GM19043 (cell line): ENCODE results near the gene TFF1.

Source experiments
- ATAC-seq: cut with Tn5 transposase; IDR thresholded peaks from one replicate; pipeline ENCODE4 v1.9.1; 2021; ENCODE audit warnings: low read depth; ENCODE audit not compliant: unreplicated experiment

Gene TFF1

GRCh38 chr21:42330380-42331371 is 35.7 kb downstream of the TFF1 start:
- ATAC-seq, result no peak

GRCh38 chr21:42324896-42325295 is 41.4 kb downstream of the TFF1 start:
- ATAC-seq, result no peak

- ATAC-seq, result no peak
Measured at GRCh38 chr21:42321845-42322244, 44.5 kb downstream of the TFF1 start.

- no peak for ATAC-seq
Measured at GRCh38 chr21:42321231-42321630, 45.1 kb downstream of the TFF1 start.

- ATAC-seq, result no peak
Measured at GRCh38 chr21:42320791-42321190, 45.5 kb downstream of the TFF1 start.

- ATAC-seq, result no peak
Measured at GRCh38 chr21:42319851-42320572, 46.3 kb downstream of the TFF1 start.

- ATAC-seq, result no peak
Measured at GRCh38 chr21:42319376-42319775, 47.0 kb downstream of the TFF1 start.

GRCh38 chr21:42317826-42318746 is 48.2 kb downstream of the TFF1 start:
- no peak for ATAC-seq

GRCh38 chr21:42317341-42317741 is 49.0 kb downstream of the TFF1 start:
- ATAC-seq, result no peak

GRCh38 chr21:42316891-42317290 is 49.4 kb downstream of the TFF1 start:
- no peak for ATAC-seq

GRCh38 chr21:42315296-42315891 is 50.9 kb downstream of the TFF1 start, which contains the start of gene TFF3:
TFF3 (minus strand) TSS chr21:42315409; CDS start chr21:42315374, 35 bp downstream.
- no peak for ATAC-seq

- no peak for ATAC-seq
Measured at GRCh38 chr21:42314616-42315295, 51.6 kb downstream of the TFF1 start.

- ATAC-seq, result no peak
Measured at GRCh38 chr21:42313501-42313969, 52.8 kb downstream of the TFF1 start.

GRCh38 chr21:42312626-42313104 is 53.7 kb downstream of the TFF1 start:
- no peak for ATAC-seq
